BLaER1 (cell line): ENCODE measurements around the gene IPPK.
"Not testable (repeated sequence)": the region's sequence is repeated elsewhere in the genome, so short reads cannot be mapped to it uniquely, and the experiment has no call there.

Experiments used
- H3K27ac ChIP-seq: shearing (Covaris generic); formaldehyde crosslinking; 2 replicates; pipeline ENCODE4 v1.8.1; 2022
- H3K27me3 ChIP-seq: shearing (Covaris generic); formaldehyde crosslinking; 2 replicates; pipeline ENCODE4 v1.8.1; 2022
- H3K36me3 ChIP-seq: shearing (Covaris generic); formaldehyde crosslinking; 2 replicates; pipeline ENCODE4 v1.8.1; 2022
- H3K4me1 ChIP-seq: shearing (Covaris generic); formaldehyde crosslinking; 2 replicates; pipeline ENCODE4 v1.8.1; 2022
- H3K4me2 ChIP-seq: shearing (Covaris generic); formaldehyde crosslinking; 2 replicates; pipeline ENCODE4 v1.8.1; 2022
- H3K4me3 ChIP-seq: shearing (Covaris generic); formaldehyde crosslinking; 2 replicates; pipeline ENCODE4 v1.8.1; 2022
- H3K9ac ChIP-seq: shearing (Covaris generic); formaldehyde crosslinking; 2 replicates; pipeline ENCODE4 v1.8.1; 2022
- H3K9me3 ChIP-seq: shearing (Covaris generic); formaldehyde crosslinking; 2 replicates; pipeline ENCODE4 v1.8.1; 2022
- H4K20me1 ChIP-seq: shearing (Covaris generic); formaldehyde crosslinking; 2 replicates; pipeline ENCODE4 v1.8.1; 2022
- Cebpa-rat ChIP-seq: shearing (Covaris generic); IDR thresholded peaks from 2 replicates; pipeline ENCODE4 v1.8.1; 2022

Gene IPPK

GRCh38 chr9:92603100-92603499 is 66.8 kb downstream of the IPPK start:
- H3K4me1 ChIP-seq, result no peaks in the 10 kb centered on the region
- peaks cover 5% of the 10 kb centered on the region for H3K36me3 ChIP-seq
- no peak overlapping the region for H3K4me2 ChIP-seq
- no peak for TF ChIP-seq Cebpa-rat
- H4K20me1 ChIP-seq, result no peaks in the 10 kb centered on the region
- H3K4me3 ChIP-seq, result no peak overlapping the region
- no peaks in the 10 kb centered on the region for H3K27me3 ChIP-seq
- H3K9me3 ChIP-seq, result peaks cover 35% of the 10 kb centered on the region
- no peak overlapping the region for H3K9ac ChIP-seq
- H3K27ac ChIP-seq, result no peak overlapping the region

DNA sequence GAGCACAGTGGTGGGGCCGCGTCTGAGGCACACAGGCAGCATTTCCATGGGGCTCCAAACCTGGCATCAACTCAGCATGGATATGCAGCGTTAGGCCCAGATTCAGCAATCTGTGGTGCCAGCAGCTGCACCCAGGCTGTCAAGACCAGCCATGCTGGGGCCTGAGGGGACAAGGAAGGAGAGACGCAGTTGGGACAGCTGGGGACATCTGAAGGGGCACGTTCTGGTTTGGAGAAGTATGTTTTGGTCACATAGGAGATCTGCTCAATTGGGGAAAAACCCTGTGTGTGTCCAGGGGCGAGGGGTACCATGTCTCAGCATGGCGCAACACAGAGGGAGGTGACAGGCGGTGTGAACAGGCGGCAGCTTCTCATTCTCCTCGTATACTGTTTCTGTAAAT is 67.5 kb downstream of the IPPK start:
- H3K9ac ChIP-seq, result no peak overlapping the region
- no peaks in the 10 kb centered on the region for H3K27me3 ChIP-seq
- no peak overlapping the region for H3K4me3 ChIP-seq
- H3K4me2 ChIP-seq, result no peak overlapping the region
- no peak for TF ChIP-seq Cebpa-rat
- H3K9me3 ChIP-seq, result peaks cover 35% of the 10 kb centered on the region
- peaks cover 5% of the 10 kb centered on the region for H3K36me3 ChIP-seq
- H3K4me1 ChIP-seq, result no peaks in the 10 kb centered on the region
- no peaks in the 10 kb centered on the region for H4K20me1 ChIP-seq
- no peak overlapping the region for H3K27ac ChIP-seq

GRCh38 chr9:92601451-92601850 is 68.5 kb downstream of the IPPK start:
- Histone ChIP-seq H3K36me3 (peaks cover 5% of the 10 kb centered on the region), H3K9ac (no peak overlapping the region), H3K27ac (no peak overlapping the region), H3K9me3 (peaks cover 35% of the 10 kb centered on the region), H4K20me1 (no peaks in the 10 kb centered on the region), H3K4me3 (no peak overlapping the region), H3K4me1 (no peaks in the 10 kb centered on the region), H3K27me3 (no peaks in the 10 kb centered on the region), H3K4me2 (no peak overlapping the region)
- TF ChIP-seq Cebpa-rat, result no peak

DNA sequence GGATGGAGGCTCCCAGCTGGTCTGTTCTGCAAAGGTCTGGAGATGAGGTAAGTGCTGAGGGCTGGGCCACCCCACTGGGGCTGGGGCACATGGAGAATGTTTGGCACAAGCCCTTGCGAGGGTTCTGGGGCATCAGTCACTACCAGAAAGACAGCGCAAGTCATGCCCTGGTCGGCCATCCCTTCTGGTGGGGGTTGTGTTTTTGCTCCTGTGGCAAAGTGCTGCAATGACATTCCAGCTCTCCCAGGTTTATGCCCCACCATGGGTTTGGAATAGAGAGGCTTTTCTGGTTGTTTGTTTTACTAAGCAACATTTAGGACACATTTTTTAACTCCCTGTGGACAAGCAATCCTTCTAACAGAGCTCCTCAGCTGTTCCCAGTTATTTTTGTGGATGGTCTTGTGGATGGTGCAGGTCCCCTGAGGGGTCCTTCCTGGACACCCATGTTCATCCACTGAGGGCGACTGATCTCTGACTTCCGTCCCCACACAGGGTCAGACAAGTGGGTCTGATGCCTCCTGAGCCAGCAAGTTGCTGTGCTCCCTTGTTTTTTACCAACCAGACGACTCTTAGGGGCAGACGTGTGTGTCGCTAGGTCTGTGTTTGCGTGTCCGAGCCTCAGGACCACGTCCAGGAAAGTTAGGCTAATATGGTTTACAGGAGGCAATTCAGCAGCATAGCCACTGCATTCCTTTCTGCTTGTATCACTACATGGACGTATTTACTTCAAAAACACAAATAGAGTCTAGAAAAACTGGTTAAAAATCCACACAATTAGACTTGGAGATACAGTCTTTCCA is 69.3 kb downstream of the IPPK start:
- H3K9me3 ChIP-seq, result peaks cover 29% of the 10 kb centered on the region
- TF ChIP-seq Cebpa-rat, result no peak
- no peak overlapping the region for H3K4me3 ChIP-seq
- H3K4me2 ChIP-seq, result no peak overlapping the region
- peaks cover 5% of the 10 kb centered on the region for H3K36me3 ChIP-seq
- H3K27ac ChIP-seq, result no peak overlapping the region
- H3K4me1 ChIP-seq, result no peaks in the 10 kb centered on the region
- no peak overlapping the region for H3K9ac ChIP-seq
- H3K27me3 ChIP-seq, result no peaks in the 10 kb centered on the region
- no peaks in the 10 kb centered on the region for H4K20me1 ChIP-seq

DNA sequence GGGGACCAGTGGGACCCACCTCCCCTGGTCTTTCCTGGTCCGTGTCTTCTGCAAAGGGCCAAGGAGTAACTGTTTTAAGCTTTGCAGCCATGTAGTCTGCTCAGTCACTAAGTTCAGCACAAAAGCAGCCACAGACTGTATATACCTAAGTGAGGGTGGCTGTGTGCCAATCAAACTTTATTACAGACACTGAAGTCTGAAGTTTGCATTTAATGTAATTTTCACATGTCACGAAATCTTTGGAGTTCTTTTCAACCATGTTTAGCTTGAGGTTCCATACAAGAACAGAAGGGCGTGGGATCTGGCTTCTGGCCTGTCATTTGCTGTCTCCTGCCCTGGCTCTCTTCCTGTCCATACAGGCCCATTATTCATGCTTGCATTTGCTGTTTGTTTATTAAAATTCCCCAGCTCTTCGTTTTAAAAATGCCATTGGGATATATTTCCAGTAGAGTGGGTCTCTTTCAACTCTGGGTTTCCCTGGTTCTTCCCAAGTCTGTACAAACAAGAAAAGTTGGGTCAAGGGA is 69.9 kb downstream of the IPPK start:
- no peak overlapping the region for H3K4me3 ChIP-seq
- TF ChIP-seq Cebpa-rat, result no peak
- H3K27me3 ChIP-seq, result no peaks in the 10 kb centered on the region

DNA sequence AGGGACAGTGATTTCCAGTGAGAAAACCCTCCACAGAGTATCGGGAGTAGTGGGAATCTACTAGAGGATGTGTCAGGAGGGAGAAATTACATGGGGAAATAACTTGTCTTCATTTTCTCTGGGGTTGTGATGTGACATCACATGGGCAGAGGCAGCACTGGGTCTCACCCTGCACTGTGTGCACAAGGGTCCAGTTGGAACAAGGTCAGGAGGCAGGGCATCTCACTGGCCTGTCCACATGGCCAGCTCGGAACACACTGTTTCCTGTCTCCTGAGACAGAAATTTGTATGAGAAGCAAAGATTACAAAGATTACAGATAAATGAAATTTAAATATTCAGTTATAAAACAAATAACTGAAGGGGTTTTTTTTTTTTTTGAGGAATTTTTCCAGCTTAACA is 71.5 kb downstream of the IPPK start:
- Histone ChIP-seq H3K4me3 (no peak overlapping the region), H3K4me1 (no peaks in the 10 kb centered on the region), H3K27me3 (no peaks in the 10 kb centered on the region), H3K9ac (no peak overlapping the region), H3K36me3 (no peaks in the 10 kb centered on the region; the same call in 1 of the 2 replicates), H4K20me1 (no peaks in the 10 kb centered on the region), H3K27ac (no peak overlapping the region), H3K4me2 (no peak overlapping the region), H3K9me3 (peaks cover 6% of the 10 kb centered on the region)
- TF ChIP-seq Cebpa-rat, result no peak

More for the DNA sequence above, 69.9 kb downstream of the IPPK start:
- Histone ChIP-seq H4K20me1 (no peaks in the 10 kb centered on the region), H3K4me2 (no peak overlapping the region), H3K36me3 (peaks cover 2% of the 10 kb centered on the region), H3K4me1 (no peaks in the 10 kb centered on the region), H3K9me3 (peaks cover 22% of the 10 kb centered on the region), H3K9ac (no peak overlapping the region), H3K27ac (no peak overlapping the region)

DNA sequence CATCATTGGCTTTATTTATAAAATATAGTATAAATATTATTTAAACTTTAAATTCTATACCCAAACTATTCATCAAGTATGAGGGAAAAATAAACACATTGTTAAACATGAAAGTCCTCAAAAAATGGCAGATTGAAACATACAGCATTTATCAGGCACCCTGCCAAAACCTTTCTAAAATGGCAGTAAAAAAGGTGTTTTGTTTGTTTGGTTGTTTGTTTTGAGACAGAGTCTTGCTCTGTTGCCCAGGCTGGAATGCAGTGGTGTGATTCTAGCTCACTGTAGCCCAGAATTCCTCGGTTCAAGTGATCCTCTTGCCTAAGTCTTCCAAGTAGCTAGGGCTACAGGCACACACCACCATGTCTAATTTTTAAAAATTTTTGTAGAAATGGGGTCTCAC is 74.0 kb downstream of the IPPK start:
- Histone ChIP-seq H3K36me3 (no peaks in the 10 kb centered on the region; the same call in 1 of the 2 replicates), H3K4me3 (no peak overlapping the region)

GRCh38 chr9:92595075-92595474 is 74.9 kb downstream of the IPPK start:
- not testable (repeated sequence) for H3K9ac ChIP-seq, H4K20me1 ChIP-seq, H3K27me3 ChIP-seq, H3K36me3 ChIP-seq, H3K4me1 ChIP-seq, H3K9me3 ChIP-seq, H3K4me3 ChIP-seq, H3K27ac ChIP-seq, H3K4me2 ChIP-seq

More for the DNA sequence above, 74.0 kb downstream of the IPPK start:
- Histone ChIP-seq H3K4me2 (no peak overlapping the region), H3K9ac (no peak overlapping the region), H3K27ac (no peak overlapping the region), H3K27me3 (no peaks in the 10 kb centered on the region), H3K9me3 (no peaks in the 10 kb centered on the region), H4K20me1 (no peaks in the 10 kb centered on the region), H3K4me1 (no peaks in the 10 kb centered on the region)
- no peak for TF ChIP-seq Cebpa-rat

DNA sequence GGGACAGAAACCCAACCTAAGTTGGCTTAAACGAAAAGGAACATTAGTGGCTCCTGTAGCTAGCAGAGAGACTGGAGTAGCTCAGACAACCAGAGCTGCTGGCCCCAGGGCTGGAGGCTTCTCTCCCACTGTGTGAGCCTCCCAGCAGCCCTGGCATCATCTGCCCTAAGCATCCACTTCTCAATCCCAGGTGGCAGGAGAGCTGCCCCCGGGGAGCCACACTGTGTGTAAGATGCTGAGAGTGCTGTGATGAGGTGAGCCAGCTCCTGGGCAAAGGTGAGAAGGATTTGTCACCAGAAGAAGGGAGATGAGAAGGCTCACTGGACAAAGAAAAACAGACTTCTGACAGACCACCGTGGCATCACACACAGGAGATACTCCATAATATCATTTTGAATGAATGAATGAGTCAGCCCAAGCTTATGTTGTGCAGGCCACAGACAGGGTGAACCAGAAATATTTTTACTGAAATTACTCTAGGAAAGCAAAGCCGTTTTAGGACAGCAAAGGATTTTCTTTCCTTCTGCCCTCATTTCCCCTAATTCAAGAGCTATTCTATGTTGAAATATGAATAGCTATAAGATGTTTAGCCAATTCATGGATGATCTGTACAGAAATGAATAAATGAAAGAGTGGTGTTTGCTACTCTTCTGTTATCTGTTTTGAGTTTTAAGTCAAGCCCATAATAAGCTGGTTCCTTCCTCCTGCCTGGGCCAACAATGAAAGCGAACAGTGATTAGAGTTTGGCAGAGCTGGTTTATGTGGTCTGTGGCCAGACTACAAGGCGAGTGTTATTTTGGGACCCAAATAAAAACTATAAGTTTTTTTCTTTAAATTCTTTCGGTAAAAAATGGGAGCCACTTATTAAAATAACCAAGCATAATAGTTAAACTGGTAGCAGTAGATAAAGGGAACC is 76.7 kb downstream of the IPPK start:
- no peaks in the 10 kb centered on the region for H4K20me1 ChIP-seq
- no peak for TF ChIP-seq Cebpa-rat
- H3K9ac ChIP-seq, result no peak overlapping the region
- H3K4me3 ChIP-seq, result no peak overlapping the region
- H3K36me3 ChIP-seq, result no peaks in the 10 kb centered on the region
- no peak overlapping the region for H3K4me2 ChIP-seq
- H3K9me3 ChIP-seq, result no peaks in the 10 kb centered on the region
- no peak overlapping the region for H3K27ac ChIP-seq
- no peaks in the 10 kb centered on the region for H3K4me1 ChIP-seq
- no peaks in the 10 kb centered on the region for H3K27me3 ChIP-seq

- TF ChIP-seq Cebpa-rat, result no peak
- Histone ChIP-seq H3K9me3 (no peaks in the 10 kb centered on the region), H4K20me1 (no peaks in the 10 kb centered on the region), H3K4me2 (no peak overlapping the region), H3K9ac (no peak overlapping the region), H3K27ac (no peak overlapping the region), H3K4me1 (no peaks in the 10 kb centered on the region), H3K27me3 (no peaks in the 10 kb centered on the region), H3K36me3 (no peaks in the 10 kb centered on the region), H3K4me3 (no peak overlapping the region)
These were observed 77.4 kb downstream of the IPPK start for GRCh38 chr9:92592537-92592936.
